Lung (tissue), 12 donors: ENCODE measurements around the gene AUH. TPM values are rescaled to one million over a fixed set of nuclear protein-coding genes. Genes with fewer than 3 reads are reported as not detected.

Source experiments
- ATAC-seq: fragments of 200-7000 bp; cut with Tn5 transposase; one replicate; pipeline ENCODE4 v1.9.1; 2020; ENCODE audit warnings: moderate number of reproducible peaks; ENCODE audit not compliant: insufficient read depth, low FRiP score
- DNase-seq, 3 donors: peaks; one replicate each; pipeline ENCODE4 v3.0.0-alpha.2; 2013 to 2017
- H3K27ac ChIP-seq, 2 donors: one replicate each; pipeline ENCODE4 v1.5.1; 2013; ENCODE audit warnings: mild to moderate bottlenecking in 2 of 2, moderate library complexity in 2 of 2, control low read depth in 1 of 2, inconsistent platforms in 1 of 2, low read depth in 1 of 2, low read length in 1 of 2
- H3K27me3 ChIP-seq, 3 donors: one replicate each; pipeline ENCODE4 v1.5.1; 2013; ENCODE audit warnings: low read length in 2 of 3; ENCODE audit not compliant: control insufficient read depth in 3 of 3, insufficient read depth in 3 of 3
- H3K36me3 ChIP-seq, 4 donors: one replicate each; pipeline ENCODE4 v1.5.1; 2013; ENCODE audit warnings: low read length in 4 of 4, mild to moderate bottlenecking in 1 of 4, moderate library complexity in 1 of 4; ENCODE audit not compliant: control insufficient read depth in 4 of 4, insufficient read depth in 4 of 4
- H3K4me1 ChIP-seq, 5 donors: one replicate each; pipeline ENCODE4 v1.5.1; 2013; ENCODE audit warnings: low read length in 5 of 5, mild to moderate bottlenecking in 2 of 5, moderate library complexity in 1 of 5; ENCODE audit not compliant: control insufficient read depth in 5 of 5, insufficient read depth in 5 of 5
- H3K4me3 ChIP-seq: one replicate; pipeline ENCODE4 v1.5.1; 2013; ENCODE audit warnings: mild to moderate bottlenecking, control low read depth, moderate library complexity
- H3K9ac ChIP-seq, 2 donors: one replicate each; pipeline ENCODE4 v1.5.1; 2013; ENCODE audit warnings: low read length in 2 of 2, control low read depth in 1 of 2; ENCODE audit not compliant: insufficient read depth in 1 of 2
- H3K9me3 ChIP-seq, 4 donors: one replicate each; pipeline ENCODE4 v1.5.1; 2013; ENCODE audit warnings: low read length in 3 of 4, mild to moderate bottlenecking in 1 of 4, moderate library complexity in 1 of 4; ENCODE audit not compliant: control insufficient read depth in 4 of 4, insufficient read depth in 3 of 4
- CTCF ChIP-seq: IDR thresholded peaks from 2 replicates; pipeline ENCODE4 v1.5.1; 2012; ENCODE audit warnings: mild to moderate bottlenecking; ENCODE audit errors: control extremely low read depth, extremely low read depth
- WGBS, 2 donors: extraction: QIAGEN DNeasy Blood & Tissue Kit; methylation state at CpG; one replicate each; pipeline ENCODE4 v1.1.7; 2013; 5-methylcytosine and 5-hydroxymethylcytosine counted together
- polyA plus RNA-seq, 2 donors: library from polyadenylated mRNA; stranded (reverse); fragments of 200-250 nt; gene quantifications; one replicate each; pipeline ENCODE4 v1.2.1, GENCODE V29; 2013
- total RNA-seq, 2 donors: library from RNA; depleted of rRNA in 1 of 2; stranded (reverse); fragments of >200 nt in 1 of 2; gene quantifications; one replicate each; pipeline ENCODE4 v1.2.1, GENCODE V29; 2014 to 2021
- donor health status: control.
- donor health status: control.
- donor health status: Bipolar disorder and iron deficiency.
- donor health status: healthy.
- donor health status: DM: yes; HTN: yes; CAD: no.

The AUH gene
- total and polyA plus RNA-seq, 4 donors = 10.5 to 76.8 (median 16.2) TPM

- peak in 1 of 3 donors; percentile 20 for DNase-seq
- WGBS, 2 donors = 91 to 95% methylated on average over 2 of the region's 2 CpGs
- Histone ChIP-seq H3K9ac (no peak overlapping the region), H3K4me3 (no peak overlapping the region), H3K4me1 (no peaks in the 10 kb centered on the region), H3K9me3 (no peaks in the 10 kb centered on the region), H3K36me3 (peaks cover 0 to 3% (median 0%) of the 10 kb centered on the region in 4 donors), H3K27me3 (no peaks in the 10 kb centered on the region), H3K27ac (no peak overlapping the region)
- ATAC-seq = no peak
- no peak for TF ChIP-seq CTCF
Measured at GRCh38 chr9:91234523-91234922, 127.2 kb downstream of the AUH start.

GRCh38 chr9:91231619-91232018, 130.1 kb downstream of the AUH start:
- H3K27me3 ChIP-seq = no peaks in the 10 kb centered on the region
- H3K4me1 ChIP-seq = no peaks in the 10 kb centered on the region
- H3K4me3 ChIP-seq = no peak overlapping the region
- no peak for DNase-seq
- H3K9ac ChIP-seq = no peak overlapping the region
- 86 to 90% methylated on average over 2 of the region's 2 CpGs for WGBS, 2 donors
- H3K9me3 ChIP-seq = no peaks in the 10 kb centered on the region
- ATAC-seq = no peak
- H3K27ac ChIP-seq = no peak overlapping the region
- no peak for TF ChIP-seq CTCF
- H3K36me3 ChIP-seq = peaks cover 0 to 3% (median 0%) of the 10 kb centered on the region in 4 donors

GRCh38 chr9:91223000-91223399, 138.7 kb downstream of the AUH start:
- Histone ChIP-seq H3K4me1 (no peaks in the 10 kb centered on the region), H3K9me3 (no peaks in the 10 kb centered on the region), H3K9ac (no peak overlapping the region), H3K4me3 (no peak overlapping the region), H3K36me3 (peaks cover 4 to 10% (median 5%) of the 10 kb centered on the region in 4 donors), H3K27ac (no peak overlapping the region), H3K27me3 (no peaks in the 10 kb centered on the region)
- TF ChIP-seq CTCF = no peak
- DNase-seq (no peak), ATAC-seq (no peak)
- WGBS, 2 donors = 95 to 96% methylated on average over 5 of the region's 5 CpGs

- ATAC-seq = no peak
- TF ChIP-seq CTCF = no peak
- no peak for DNase-seq
- no peaks in the 10 kb centered on the region for H3K9me3 ChIP-seq
- H3K4me1 ChIP-seq = no peaks in the 10 kb centered on the region
- H3K27ac ChIP-seq = no peak overlapping the region
- 93 to 96% methylated on average over 6 of the region's 6 CpGs for WGBS, 2 donors
- no peak overlapping the region for H3K9ac ChIP-seq
- no peak overlapping the region for H3K4me3 ChIP-seq
- no peaks in the 10 kb centered on the region for H3K27me3 ChIP-seq
- H3K36me3 ChIP-seq = peaks cover 4 to 10% (median 5%) of the 10 kb centered on the region in 4 donors
Measured at GRCh38 chr9:91222457-91222856, 139.3 kb downstream of the AUH start.
